Sciatic nerve (tissue), 2 donors: ENCODE measurements around the gene IGSF11. TPM values are rescaled to one million over a fixed set of nuclear protein-coding genes. Genes with fewer than 3 reads are reported as not detected.
"Not testable (repeated sequence)": the region's sequence is repeated elsewhere in the genome, so short reads cannot be mapped to it uniquely, and the experiment has no call there.

Experiments
- ATAC-seq: fragments of 200-7000 bp; cut with Tn5 transposase; one replicate; pipeline ENCODE4 v1.9.1; 2020; ENCODE audit warnings: mild to moderate bottlenecking, moderate library complexity
- DNase-seq: peaks from one replicate; pipeline ENCODE4 v3.0.0-alpha.2; 2020; ENCODE audit warnings: low spot score
- intact Hi-C: fragments of 100-400 bp; cut with DNase I; formaldehyde crosslinking; loops from one replicate; pipeline ENCODE4 v1.14.2; 2022
- total RNA-seq: library from RNA; stranded (reverse); fragmentation: NEBNext Ultra II Directional; extraction: Animal tissue kit (Norgen Biotek cat#: 25700); gene quantifications from one replicate; pipeline ENCODE4 v1.2.1, GENCODE V29; 2021
- donor health status: DM: no; HTN: no; CAD: no.
- donor health status: DM: no; HTN: no; CAD: no.

The IGSF11 gene
- total RNA-seq, 1 donor from 2014 or later: 19.8 TPM

DNA sequence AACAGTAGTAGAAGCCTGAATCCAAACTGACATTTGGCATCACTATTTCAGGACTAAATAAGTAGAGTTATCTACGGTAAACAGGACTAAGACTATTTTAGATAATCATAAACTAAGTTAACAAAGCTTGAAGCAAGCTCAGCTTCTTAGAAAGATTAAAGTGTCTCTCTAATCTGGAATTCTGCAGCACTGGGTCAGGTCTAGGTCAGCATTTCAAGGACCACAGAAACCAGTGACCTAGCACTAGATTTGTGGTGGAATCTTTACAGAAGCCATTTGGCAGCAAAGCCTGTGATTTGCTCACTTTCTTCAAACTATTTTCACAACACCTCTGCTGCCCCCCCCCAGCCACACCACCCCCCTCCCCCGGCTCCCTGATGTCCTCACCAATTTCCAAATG lies 37.5 kb downstream of the IGSF11 start:
- DNase-seq: no peak
- ATAC-seq: no peak
- intact Hi-C loops: no loop called here

DNA sequence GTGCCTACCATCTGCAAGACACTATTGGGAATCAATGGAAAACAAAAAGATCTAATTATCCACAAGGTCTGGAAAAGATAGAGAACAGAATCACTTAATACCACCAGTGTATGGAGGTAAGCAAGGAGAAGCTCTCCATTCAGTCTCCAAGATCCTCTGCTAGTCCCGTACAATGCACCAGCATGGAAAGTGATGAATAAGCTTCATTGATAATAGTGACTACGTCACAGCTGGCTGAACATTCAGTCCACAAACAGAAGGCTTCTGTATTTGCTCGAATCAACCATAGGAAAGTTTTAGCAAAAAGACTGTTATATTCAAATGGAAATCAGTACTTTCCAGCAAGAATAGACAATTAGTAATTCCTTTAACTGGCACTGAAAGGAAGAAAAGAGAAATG lies 42.9 kb downstream of the IGSF11 start:
- no peak for DNase-seq
- ATAC-seq: peak; percentile 94
- intact Hi-C loops: no loop called here

DNA sequence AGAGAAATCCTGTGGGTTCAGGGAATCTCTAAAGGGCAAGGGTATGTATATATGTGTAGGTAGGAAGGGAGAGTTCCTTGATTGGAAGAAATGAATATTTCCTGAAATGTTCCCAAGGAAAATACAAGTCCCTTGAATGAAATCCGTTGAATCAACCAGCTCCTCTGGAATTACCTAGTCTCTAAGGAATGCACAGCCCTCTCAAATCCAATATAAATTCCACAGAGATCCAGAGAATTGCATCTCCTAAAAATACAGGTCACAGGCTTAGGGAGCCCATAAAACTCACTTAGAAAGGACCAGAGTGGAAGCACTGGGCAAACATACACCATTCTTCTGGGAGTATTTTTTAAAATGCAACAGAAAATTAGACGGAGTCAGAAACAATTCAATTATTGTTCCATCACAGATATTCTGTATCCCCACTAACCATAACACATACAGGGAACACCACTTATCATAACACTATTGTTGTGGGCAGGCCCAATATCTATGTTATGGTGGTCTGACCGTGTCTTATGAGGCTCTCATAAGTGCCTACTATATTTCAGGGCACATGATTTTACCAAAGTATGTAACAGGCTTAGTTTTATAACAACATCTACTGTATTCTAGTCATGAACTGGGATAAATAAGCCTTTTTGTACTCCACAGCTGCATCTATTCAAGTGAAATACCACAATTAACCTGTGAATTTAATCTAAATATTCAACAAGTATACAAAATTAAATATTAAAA lies 43.7 kb downstream of the IGSF11 start:
- DNase-seq (no peak), ATAC-seq (peak; percentile 47)
- intact Hi-C loops: no loop called here

DNA sequence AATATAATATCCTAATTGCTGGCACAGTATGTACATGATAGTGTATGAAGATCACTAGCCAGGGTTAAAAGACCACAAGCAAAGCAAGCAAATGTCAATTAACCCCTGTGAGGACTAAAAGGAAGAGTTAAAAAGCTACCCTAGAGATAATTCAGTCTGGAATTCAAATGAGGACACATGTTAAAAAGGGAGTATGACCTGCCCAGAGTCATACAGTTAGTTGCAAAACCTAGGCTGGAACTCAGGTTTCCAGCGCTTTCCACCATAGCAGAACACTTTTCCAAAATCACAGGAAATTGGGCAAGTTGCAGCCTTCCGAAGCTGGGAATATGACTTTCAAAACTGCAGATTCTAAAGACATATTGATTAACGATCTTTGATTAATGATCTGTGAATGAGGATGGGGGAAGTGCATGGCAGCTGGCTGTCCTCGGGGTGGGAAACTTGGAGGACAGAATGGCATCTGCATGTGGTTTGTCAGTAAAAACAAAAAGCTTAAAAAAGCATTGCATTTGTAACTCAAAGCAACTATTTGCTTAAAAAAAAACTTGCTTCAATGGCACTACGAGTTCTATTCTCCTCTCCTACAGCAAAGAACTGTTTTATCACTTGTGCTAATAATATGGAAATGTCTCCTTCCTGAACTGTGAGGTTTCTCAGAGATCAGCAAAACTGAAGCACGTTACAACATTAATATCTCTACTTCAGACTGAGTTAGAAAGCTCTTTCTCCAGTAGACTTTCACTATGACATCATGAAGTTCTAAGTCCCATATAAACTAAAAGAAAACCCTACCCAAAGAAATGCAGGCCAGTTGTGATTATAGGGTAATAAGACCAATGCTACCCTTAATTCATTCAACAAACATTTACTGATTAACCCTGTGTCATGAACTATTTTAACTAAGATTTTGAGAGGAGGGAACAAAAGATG lies 46.2 kb downstream of the IGSF11 start:
- intact Hi-C loops: no loop called here
- DNase-seq: no peak
- ATAC-seq: no peak

DNA sequence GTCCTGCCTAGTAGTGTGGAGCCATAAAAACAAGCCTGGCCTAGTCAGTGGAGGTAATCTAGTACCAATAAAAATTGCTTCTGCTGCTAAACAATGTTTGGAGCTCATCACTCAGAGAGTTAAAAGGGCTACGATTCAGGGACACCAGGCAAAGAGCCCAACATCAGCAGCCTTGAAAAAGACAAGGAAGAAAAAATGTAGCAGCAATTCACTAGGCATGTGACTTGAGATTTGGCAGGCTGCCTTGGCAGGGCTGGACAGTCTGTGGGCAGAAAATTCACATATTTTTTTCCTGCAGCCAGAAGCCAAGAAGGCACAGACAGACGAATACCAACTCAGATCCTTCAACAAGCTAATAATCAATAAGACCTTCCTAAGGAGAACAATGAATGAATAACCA lies 47.2 kb downstream of the IGSF11 start:
- DNase-seq (peak; percentile 88), ATAC-seq (peak; percentile 67)
- intact Hi-C loops: no loop called here

DNA sequence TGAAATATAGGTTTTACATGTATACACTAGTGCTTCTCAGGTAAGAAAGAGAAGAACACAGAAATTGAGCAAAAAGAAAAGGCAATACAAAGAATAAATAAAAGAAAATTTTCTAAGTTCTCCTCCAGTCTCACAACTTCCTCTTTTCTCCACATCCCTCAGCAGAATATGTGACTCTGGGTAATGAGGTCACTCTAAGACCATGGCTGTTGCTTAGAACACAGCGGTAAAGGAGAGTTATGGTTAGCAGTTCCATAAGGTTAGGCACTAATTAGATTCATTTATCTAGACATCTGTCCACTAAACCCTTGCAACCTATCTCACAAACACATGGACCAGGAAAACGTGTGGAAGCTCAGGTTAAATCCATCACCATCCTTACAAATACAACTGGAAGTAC lies 47.9 kb downstream of the IGSF11 start:
- ATAC-seq (no peak), DNase-seq (no peak)
- intact Hi-C loops: no loop called here

DNA sequence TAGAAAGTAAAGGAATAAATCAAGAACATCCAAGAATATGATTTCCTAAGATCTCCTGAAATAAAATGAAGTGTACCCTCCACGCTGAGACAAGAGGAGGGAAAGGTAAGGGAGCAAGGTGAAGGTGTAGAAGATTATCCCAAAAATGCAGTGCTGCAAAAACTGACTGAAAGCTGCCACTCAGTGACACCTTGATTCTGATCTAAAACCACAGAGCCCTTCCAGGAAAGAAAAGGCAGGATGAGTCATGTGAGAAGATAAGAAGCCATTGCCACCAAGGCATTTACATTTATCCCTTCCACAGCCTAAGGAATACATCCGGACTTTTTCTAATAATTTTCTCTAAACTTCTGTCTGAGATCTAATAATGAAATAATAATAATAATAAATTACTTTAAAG lies 49.9 kb downstream of the IGSF11 start:
- ATAC-seq (no peak), DNase-seq (no peak)
- intact Hi-C loops: no loop called here

DNA sequence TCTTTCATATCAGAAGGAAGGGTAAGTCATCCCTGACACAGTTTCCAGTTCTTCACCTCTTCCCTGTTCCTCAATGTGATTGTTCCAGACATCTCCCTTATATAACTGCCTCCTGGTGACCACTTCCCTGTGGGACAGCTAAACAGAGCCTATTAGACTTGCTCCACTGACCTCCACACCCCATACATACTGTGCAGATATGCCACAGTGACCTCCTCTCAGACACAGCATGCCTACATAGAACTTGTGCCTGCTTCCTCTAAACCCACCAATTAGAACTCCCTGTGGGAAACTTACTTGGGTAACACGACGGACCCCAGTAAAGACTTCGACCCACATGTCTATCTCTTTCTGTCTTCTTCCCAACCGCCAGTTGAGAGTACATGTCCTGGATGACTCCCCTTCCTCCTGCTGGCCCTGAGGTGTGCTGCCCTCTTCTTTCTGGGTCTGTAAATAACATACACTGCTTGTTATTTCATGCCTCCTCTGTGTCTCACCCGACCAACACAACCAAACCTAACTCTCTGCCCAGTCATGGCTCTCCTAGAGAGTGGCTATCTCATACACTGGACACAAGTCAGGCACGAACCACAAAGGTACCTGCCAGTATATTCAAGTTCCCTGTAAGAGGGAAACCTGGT lies 53.0 kb downstream of the IGSF11 start:
- ATAC-seq (no peak), DNase-seq (no peak)
- intact Hi-C loops: no loop called here

DNA sequence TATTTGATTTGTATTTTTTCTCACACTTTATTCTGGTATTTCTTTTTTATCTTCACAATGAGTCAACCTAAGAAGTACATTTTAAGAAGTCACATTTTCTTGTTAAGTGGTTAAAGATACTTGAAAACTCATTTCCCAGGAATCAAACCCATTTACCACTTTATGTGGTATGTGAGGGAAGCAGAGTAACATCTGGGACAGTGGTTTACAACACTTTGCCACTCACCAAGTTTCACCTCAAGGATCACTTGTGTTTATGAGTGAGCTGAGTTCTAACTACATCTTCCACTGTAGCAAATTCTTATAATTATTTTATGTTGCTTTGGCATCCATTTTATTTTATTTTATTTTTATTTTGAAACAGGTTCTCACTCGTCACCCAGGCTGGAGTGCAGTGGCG lies 53.8 kb downstream of the IGSF11 start:
- DNase-seq (no peak), ATAC-seq (no peak)
- intact Hi-C loops: no loop called here

DNA sequence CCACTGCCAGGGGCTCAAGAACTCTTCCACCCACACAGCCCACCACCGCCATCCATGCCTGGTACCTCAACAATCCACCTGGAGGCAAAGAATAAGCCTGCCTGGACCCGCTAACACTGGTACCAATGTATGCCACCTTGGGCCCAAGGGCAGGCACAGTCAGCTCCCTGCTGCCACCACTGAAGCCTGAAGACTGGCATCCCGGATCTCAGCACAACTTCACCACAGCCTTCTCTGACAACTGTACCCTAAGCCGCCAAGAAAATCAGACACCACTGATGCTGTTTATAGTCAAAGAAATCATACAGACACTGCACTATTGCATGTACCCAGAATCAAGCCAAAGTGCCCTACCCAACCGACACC lies 56.3 kb downstream of the IGSF11 start:
- DNase-seq (no peak), ATAC-seq (no peak)
- intact Hi-C loops: no loop called here

DNA sequence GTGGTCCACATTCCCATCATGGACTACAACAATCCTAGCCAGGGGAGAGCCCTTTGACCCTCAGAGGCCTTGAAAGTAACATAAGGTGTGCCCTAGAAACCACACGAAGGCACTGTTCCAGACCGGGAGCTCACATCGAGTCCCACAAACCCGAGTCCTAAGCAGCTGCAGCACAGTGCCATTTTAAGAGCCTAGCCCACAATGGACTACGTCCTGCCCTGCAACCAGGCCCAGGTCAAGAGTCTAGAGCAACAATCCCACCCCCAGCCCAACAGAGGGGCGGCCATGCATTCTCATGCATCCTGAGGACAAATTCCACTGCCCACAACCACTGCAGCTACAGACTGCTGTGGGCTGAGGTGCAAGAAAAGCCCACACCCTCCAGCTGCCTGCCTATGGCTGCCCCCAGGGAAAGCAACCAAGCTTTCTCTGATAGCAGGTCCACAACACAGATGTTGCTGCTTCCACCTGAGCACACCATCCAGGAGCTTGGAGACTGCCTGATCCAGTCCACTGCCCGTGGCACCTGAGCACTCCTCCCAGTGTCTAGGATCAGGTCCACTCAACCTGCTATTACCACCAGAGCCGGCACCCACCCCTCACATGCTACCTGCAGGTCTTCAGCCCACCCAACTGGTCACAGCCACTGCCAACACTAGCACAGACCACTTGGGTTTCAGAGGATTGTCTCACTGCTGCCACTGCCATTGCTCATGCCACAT lies 56.8 kb downstream of the IGSF11 start:
- ATAC-seq: no peak
- intact Hi-C loops: no loop called here
- DNase-seq: no peak

DNA sequence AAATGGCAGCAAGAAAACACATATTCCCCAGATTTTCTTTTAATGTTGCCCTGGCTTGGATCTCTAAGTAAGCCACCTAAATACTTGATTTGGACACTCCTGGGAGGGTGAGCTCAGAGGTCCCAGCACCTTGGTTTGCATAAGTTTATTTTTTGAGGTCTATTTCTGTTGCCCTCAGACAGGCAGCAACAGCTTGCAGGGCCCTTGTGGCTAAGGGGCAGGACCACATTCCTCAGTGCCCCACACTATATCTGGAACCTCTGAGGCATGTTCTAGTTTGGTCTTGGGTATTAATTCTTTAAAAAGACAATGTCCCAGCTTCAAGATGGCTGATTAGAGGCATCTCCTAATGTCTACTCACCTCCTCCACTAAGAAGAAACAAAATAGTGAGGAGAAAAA lies 57.5 kb downstream of the IGSF11 start:
- intact Hi-C loops: no loop called here
- ATAC-seq (no peak), DNase-seq (no peak)

DNA sequence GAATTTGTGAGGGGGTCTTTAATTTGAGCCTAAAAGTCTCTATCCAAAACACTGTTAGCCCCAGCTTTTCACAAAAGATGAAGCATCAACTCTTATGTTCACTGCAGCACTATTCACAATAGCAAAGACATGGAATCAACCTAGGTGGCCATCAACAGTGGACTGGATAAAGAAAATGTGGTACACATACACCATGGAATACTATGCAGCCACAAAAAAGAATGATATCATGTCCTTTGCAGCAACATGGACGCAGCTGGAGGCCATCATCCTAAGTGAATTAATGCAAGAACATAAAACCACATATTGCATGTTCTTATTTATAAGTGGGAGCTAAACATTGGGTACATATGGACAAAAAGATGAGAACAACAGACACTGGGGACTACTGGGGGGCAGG lies 59.2 kb downstream of the IGSF11 start:
- DNase-seq, intact Hi-C loops, ATAC-seq: not testable (repeated sequence)

DNA sequence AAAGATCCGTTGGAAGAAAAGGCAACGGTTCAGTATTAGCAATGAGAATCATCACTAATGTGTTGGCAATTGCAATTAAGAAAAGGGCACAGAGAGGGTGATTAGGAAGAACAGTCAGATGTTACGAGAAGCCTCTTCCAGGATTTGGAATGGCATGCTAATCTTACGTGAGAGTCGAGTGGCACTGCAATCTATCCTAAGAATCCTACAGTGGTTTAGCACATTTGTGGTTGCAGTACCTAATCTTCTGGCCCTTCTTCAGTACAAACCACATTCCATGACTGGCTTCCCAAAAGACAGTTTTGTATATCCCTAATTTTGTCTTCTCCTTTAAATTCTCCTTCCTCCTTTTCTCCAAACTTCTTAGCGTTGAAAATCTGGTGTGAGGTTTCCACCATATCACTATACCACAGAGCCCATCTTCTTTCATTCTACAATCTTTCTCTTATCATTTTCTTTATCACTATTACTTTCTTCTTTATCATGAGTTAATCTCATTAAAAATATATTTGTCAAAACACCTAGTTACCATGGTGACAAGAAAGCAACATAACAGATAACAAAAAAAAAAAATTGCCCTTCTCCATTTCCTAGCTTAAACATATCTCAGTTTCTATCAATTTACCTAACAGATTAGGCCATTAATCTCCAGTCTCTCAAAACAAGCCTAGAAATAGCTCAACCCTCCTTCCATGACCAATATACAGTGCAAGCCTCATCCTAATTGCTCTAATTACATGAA lies 60.1 kb downstream of the IGSF11 start:
- intact Hi-C loops: no loop called here
- DNase-seq: no peak
- no peak for ATAC-seq

DNA sequence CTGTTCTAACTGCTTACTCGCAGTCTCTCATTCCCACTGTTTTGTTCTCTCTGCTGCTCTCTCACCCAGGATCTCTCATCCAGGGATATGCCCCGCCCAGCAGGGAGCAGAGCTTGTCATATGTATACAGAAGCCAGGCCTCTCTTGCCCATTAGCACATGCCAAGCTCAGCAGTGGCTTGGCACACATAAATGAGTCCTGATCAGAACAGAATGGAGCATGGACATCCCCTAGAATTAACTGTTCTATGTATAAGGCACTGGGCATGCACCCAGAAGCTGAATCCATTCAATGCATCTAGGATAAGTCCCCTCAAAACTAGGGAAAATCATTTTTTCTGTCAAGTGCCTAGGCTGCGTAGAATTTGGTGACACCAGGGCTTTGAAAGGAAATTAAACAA lies 61.6 kb downstream of the IGSF11 start:
- no peak for DNase-seq
- ATAC-seq: peak; percentile 48

DNA sequence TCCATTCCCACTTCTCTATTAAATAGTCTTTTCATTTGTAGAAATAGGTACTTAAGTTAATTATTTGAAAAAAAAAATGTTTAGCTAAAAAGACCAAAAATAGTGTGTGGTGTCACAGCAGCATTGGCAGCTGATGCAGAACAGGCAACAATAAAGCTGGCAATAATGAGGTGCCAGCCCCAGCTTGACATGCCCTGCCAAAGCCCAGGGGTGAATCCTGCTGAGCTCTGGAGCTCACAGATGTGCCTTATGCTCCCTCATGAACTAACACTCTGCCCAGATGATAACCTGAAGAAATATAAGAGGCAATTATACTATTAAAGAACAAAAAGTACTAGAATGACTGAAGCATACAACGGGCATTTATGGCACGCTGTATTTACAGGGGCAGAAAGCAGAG lies 63.8 kb downstream of the IGSF11 start:
- intact Hi-C loops: no loop called here
- DNase-seq (no peak), ATAC-seq (no peak)

More for the DNA sequence above, 61.6 kb downstream of the IGSF11 start:
- intact Hi-C loops: no loop called here

DNA sequence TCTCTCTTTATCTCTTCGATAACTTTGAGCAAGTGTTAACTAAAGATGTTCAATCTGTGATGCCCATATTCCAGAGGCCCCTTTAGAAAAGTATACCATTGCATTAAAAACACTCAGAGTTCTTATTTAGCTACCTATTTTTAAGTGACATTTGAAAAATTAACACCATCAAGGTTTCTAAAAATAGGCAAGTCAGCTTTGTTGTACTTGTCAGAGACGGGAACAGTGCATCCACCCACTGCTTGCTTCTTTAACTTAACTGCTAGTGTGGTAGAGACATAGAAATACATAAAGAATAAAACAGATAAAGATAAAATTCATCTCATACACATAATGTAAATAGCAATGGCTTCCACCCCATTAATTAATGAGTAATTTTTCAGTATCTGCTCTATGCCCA lies 66.0 kb downstream of the IGSF11 start:
- intact Hi-C loops: no loop called here
- ATAC-seq (no peak), DNase-seq (no peak)

DNA sequence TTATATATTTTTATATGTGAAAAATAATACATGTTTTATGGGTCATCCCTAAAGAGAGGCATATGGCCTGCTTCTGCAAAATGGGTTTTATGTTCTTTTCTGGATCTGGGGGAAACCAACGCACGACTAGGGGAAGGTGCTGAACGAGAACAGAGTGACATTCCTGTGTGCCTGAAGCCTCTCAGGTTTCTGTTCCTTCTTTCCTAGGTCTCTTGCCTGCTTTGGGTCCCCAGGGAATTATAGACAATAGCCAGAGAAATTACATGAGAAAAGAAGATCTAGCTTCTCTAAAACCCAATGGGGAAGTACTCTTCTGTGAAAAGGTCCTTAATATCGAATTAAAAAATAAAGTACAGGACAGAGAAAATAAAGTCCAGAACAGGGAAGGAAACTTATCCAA lies 66.5 kb downstream of the IGSF11 start:
- DNase-seq (no peak), ATAC-seq (no peak)
- intact Hi-C loops: no loop called here

DNA sequence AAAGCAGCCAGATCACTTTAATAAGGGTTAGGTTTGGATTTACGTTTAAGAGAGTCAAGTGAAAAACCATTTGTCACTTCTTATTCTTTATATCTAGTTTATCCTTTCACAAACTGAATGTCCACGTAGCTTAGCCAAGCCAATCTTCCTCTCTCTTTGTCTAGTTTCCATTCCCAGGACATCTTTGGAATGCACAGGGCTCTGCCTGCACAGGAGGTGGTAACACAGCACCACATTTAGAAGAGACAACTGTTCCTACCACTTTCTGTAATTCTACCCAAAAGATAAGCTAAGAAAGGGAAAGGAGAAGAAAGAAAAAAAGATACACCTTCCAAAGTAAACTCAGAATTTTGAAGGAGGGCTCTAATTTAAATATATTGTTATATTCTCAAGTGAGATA lies 67.9 kb downstream of the IGSF11 start:
- ATAC-seq: no peak
- intact Hi-C loops: no loop called here

More for the DNA sequence above, 67.9 kb downstream of the IGSF11 start:
- no peak for DNase-seq
